T-helper 1 cell treated with Interleukin-12 subunit alpha and Interleukin-12 subunit beta and Interleukin-4 antibody, amounts not matched to agents 30 μg/mL and 1 μg/mL, for 36 hours (primary cell): ENCODE results near the gene MICOS13.
A peak's percentile ranks its signal among the peaks of the same experiment; 100 is the strongest.

Experiments used
- H3K27ac Mint-ChIP-seq: one replicate; pipeline ENCODE4 v1.8.0; 2021; ENCODE audit warnings: mild to moderate bottlenecking, mixed read lengths
- H3K27me3 Mint-ChIP-seq: one replicate; pipeline ENCODE4 v1.8.0; 2021; ENCODE audit warnings: low read depth, mixed read lengths
- H3K36me3 Mint-ChIP-seq: one replicate; pipeline ENCODE4 v1.8.0; 2021; ENCODE audit warnings: low read depth, mixed read lengths
- H3K4me1 Mint-ChIP-seq: one replicate; pipeline ENCODE4 v1.8.0; 2021; ENCODE audit warnings: low read depth, mixed read lengths
- H3K4me3 Mint-ChIP-seq: one replicate; pipeline ENCODE4 v1.8.0; 2021; ENCODE audit warnings: mild to moderate bottlenecking, moderate library complexity, mixed read lengths
- H3K9me3 Mint-ChIP-seq: one replicate; pipeline ENCODE4 v1.8.0; 2021; ENCODE audit warnings: mixed read lengths

The MICOS13 gene

DNA sequence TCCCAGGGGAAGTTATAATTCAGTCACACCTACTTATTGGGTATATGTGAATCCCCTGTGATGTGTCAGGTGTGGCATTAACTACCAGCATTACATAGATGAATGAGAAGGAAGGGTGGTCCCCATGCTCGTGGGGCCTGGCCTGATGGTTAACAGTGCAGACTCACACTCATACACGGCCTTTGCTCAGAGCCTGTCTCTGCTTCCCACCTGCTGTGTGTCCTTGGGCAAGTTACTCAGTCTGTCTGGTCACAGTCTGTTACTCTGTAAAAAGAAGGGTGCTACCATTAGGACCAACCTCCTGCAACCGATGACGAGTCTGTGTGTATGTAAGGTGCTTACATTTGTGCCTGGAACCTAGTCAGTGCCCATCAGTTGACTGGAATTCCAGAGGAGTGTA, 33.6 kb downstream of the MICOS13 start:
- peaks cover 5% of the 10 kb centered on the region for H3K4me1 Mint-ChIP-seq
- H3K27ac Mint-ChIP-seq = no peak overlapping the region
- H3K9me3 Mint-ChIP-seq = no peaks in the 10 kb centered on the region
- H3K36me3 Mint-ChIP-seq = peaks cover 61% of the 10 kb centered on the region
- H3K4me3 Mint-ChIP-seq = no peak overlapping the region
- H3K27me3 Mint-ChIP-seq = no peaks in the 10 kb centered on the region

DNA sequence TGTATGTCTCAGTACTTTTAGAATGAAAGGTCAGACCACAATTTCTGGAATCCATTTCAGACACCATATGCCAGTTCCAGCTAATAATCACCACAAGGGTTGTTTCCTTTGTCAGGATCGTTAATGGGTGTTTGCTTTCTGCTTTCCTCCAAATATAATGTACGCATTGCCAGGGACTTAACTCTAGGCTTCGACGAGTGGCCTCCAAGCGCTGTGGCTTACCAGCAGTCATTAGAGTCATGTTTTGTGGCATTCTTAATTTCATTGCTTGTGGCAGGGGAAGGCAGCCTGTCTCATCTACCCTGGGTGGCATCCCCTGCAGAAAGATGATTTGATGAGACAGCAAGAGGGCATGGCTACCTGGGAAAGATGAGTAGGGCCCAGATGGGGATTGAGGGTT, 34.9 kb downstream of the MICOS13 start:
- Mint-ChIP-seq H3K4me3 (no peak overlapping the region), H3K36me3 (peaks cover 62% of the 10 kb centered on the region)

DNA sequence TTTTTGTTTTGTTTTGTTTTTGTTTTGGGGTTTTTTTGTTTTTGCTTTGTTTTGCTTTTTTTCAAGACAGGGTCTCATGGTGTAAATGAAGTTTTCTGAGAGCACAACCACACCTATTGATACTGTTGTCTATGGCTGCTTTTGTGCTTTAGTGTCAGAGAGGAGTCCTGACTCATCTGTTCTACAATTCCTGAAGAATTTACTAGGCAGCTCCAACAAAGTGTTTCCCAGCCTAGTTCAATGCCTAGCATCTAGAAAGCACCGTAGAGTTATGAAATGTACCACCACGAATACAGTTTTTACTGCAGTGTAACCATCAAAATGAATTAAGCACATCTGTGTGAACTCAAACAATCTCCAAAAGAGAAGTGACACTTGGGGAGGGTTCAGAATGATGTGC, 36.3 kb downstream of the MICOS13 start:
- peaks cover 57% of the 10 kb centered on the region for H3K36me3 Mint-ChIP-seq
- peaks cover 10% of the 10 kb centered on the region for H3K4me1 Mint-ChIP-seq
- H3K27ac Mint-ChIP-seq = no peak overlapping the region
- H3K9me3 Mint-ChIP-seq = no peaks in the 10 kb centered on the region
- no peaks in the 10 kb centered on the region for H3K27me3 Mint-ChIP-seq
- no peak overlapping the region for H3K4me3 Mint-ChIP-seq

More for the DNA sequence above, 34.9 kb downstream of the MICOS13 start:
- no peaks in the 10 kb centered on the region for H3K27me3 Mint-ChIP-seq
- no peaks in the 10 kb centered on the region for H3K9me3 Mint-ChIP-seq
- peaks cover 8% of the 10 kb centered on the region for H3K4me1 Mint-ChIP-seq
- no peak overlapping the region for H3K27ac Mint-ChIP-seq

DNA sequence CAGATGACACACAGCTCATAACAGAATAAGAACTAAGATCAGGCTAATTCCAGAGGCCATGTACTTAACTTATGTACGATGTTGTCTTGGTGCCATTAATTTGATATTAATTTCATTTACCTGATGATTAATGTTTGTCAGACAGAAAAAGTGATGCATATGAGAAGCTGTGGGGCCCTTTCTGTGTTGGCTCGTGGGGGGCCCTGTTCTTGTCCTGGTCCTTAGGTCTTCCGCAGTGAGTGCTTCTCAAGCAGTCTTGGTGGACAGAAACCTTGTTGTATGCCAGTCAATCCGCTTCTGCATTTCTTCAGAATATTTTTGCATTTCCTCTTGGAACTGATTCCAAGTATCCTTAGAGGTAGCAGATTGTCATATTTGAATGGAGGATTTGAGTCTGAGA, 37.3 kb downstream of the MICOS13 start:
- no peaks in the 10 kb centered on the region for H3K27me3 Mint-ChIP-seq
- H3K9me3 Mint-ChIP-seq = no peaks in the 10 kb centered on the region
- peaks cover 51% of the 10 kb centered on the region for H3K36me3 Mint-ChIP-seq
- no peak overlapping the region for H3K27ac Mint-ChIP-seq
- H3K4me1 Mint-ChIP-seq = peaks cover 10% of the 10 kb centered on the region
- H3K4me3 Mint-ChIP-seq = no peak overlapping the region

DNA sequence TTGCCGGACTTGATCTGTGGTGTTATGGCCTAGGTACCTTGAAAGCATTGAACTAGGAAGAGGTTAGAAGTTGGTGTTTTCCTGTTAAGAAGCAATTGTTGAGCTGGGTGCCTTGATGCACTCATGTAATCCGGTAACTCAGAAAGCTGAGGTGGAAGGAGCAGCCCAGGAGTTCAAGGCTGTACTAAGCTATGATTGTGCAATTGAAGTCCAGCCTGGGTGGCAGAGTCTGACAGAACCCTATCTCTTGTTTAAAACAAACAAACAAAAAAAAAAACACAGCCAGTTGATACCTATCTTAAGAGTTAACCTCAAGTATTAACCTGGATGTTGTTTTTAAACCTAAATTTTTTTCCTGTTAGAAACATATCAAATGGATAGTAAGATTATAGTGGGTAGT, 38.1 kb downstream of the MICOS13 start:
- Mint-ChIP-seq H3K36me3 (peaks cover 45% of the 10 kb centered on the region), H3K9me3 (no peaks in the 10 kb centered on the region), H3K4me1 (peaks cover 8% of the 10 kb centered on the region), H3K27ac (no peak overlapping the region), H3K27me3 (no peaks in the 10 kb centered on the region), H3K4me3 (no peak overlapping the region)

DNA sequence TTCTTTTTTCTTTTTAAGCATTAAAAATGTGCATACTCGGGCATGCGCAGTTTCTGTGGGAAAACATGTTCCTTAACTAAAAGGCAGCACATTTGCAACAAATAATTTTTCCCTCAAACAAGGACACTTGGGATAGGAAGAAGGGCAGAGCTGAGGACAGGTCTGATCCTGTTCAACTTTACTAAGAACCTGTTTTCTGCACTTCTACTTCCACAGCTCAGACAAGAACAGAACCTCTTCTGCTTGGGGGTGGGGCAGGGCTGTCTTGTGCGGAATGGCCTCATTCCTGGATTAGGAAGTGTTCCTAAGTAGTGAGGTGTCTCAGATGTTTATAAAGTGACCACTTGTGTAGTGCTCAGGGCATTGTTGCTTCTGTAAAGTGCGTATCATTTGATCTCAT, 39.1 kb downstream of the MICOS13 start:
- Mint-ChIP-seq H3K27ac (no peak overlapping the region), H3K4me3 (no peak overlapping the region), H3K4me1 (peaks cover 7% of the 10 kb centered on the region), H3K27me3 (no peaks in the 10 kb centered on the region), H3K9me3 (no peaks in the 10 kb centered on the region), H3K36me3 (peaks cover 37% of the 10 kb centered on the region)

DNA sequence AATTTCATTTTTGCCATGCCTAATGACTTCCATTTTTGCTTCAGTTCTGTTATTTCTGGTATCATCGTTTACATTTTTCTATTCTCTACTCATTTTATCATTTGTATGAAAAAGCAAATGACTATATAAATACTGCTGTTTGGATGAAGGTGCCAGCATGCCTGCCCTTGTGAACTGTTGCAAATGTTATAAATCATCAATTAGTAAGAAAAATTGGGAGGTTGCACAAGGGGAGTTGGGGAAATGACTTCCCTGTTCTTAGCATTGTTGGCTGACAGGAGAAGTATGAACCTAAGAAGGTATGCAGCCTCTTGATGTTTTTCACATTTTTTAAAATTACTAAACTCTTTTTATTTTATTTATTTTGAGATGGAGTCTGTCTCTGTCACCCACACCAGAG, 42.3 kb downstream of the MICOS13 start:
- Mint-ChIP-seq H3K27ac (no peak overlapping the region), H3K4me1 (peaks cover 14% of the 10 kb centered on the region), H3K27me3 (no peaks in the 10 kb centered on the region), H3K4me3 (no peak overlapping the region), H3K9me3 (no peaks in the 10 kb centered on the region), H3K36me3 (peaks cover 18% of the 10 kb centered on the region)

DNA sequence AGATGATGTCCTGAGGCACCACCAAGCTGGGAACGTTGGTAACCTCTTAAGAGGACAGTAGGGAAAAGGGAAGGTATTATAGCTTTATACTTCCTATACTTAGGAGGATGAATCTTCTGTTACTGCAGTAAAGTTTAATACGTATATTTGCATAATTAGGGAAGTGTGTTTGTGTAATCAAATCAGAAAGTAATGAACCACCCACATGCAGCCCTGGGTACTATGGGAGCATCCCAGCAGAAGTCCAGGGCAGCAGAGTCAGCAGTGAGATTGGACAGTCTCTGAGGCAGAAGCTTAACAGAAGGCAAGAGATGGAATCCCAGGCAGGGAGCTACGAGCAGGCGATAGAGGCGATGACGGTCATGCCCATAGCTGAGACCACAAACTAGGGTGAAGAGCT, 44.9 kb downstream of the MICOS13 start:
- Mint-ChIP-seq H3K36me3 (peaks cover 13% of the 10 kb centered on the region), H3K27ac (no peak overlapping the region), H3K4me1 (peaks cover 24% of the 10 kb centered on the region), H3K9me3 (no peaks in the 10 kb centered on the region), H3K27me3 (no peaks in the 10 kb centered on the region), H3K4me3 (no peak overlapping the region)

DNA sequence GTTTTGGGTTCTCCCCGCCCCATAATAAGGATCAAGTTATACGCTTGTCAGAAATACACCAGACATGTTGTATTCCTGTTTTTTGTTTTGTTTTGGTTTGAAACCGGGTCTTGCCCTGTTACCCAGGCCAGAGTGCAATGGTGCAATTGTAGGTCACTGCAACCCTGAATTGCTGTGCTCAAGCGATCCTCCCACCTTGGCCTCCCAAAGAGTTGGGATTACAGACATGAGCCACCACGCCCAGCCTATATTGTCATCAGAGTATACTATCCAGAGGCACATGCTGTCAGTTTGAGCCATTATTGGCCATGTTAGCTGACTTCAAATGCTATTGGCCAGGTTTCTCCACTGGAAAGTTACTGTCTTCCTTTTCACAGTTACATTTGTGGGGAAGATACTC, 47.7 kb downstream of the MICOS13 start:
- Mint-ChIP-seq H3K36me3 (peaks cover 19% of the 10 kb centered on the region), H3K9me3 (no peaks in the 10 kb centered on the region), H3K4me3 (no peak overlapping the region)

DNA sequence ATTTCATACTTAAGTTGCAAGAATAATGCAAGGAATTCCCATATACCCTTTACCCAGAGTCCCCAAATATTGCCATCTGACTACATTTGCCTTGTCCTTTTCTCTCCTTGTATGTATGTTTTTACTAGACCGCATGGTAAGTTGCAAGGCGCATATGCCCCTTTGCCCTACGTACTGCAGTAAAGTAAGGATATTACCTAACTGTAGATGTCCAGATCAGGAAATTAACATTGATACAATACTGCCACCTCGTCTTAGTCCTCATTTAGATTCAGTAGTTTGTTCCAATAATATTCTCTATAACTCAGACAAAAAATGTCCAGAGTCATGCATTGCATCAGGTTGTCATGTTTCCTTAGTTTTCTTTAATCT, 48.1 kb downstream of the MICOS13 start:
- H3K4me1 Mint-ChIP-seq = peaks cover 40% of the 10 kb centered on the region
- H3K4me3 Mint-ChIP-seq = no peak overlapping the region
- no peaks in the 10 kb centered on the region for H3K27me3 Mint-ChIP-seq
- H3K27ac Mint-ChIP-seq = no peak overlapping the region
- peaks cover 23% of the 10 kb centered on the region for H3K36me3 Mint-ChIP-seq
- no peaks in the 10 kb centered on the region for H3K9me3 Mint-ChIP-seq

More for the DNA sequence above, 47.7 kb downstream of the MICOS13 start:
- Mint-ChIP-seq H3K4me1 (peaks cover 36% of the 10 kb centered on the region), H3K27me3 (no peaks in the 10 kb centered on the region), H3K27ac (no peak overlapping the region)

DNA sequence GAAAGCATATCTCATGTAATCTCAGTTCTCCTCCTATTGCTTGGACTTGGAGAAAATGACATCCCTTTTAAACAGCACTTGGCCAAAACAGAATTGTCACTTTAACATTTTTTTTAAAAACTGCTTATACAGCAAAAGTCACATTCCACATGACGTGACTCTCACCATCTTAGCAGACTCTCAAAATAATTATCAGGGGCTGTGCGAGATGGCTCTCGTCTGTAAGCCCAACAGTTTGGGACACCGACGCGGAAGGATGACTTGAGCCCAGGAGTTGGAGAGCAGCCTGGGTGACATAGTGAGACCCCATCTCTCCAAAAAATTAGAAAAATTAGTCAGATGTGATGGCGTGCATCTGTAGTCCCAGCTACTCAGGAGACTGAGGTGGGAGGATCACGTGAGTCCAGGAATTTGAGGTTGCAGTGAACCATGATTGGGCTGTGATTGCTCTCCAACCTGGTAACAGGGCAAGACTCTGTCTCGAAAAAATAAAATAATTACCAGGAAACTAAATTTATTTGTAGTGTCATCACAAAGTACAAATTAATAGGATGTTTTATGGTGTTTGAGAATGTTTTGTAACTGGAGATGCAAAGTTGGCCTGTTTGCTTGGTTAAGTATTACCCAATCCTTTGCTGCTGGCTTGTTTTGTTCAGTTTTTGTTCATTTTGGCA, 48.6 kb downstream of the MICOS13 start:
- Mint-ChIP-seq H3K4me1 (peaks cover 42% of the 10 kb centered on the region), H3K36me3 (peaks cover 23% of the 10 kb centered on the region), H3K27ac (no peak overlapping the region), H3K9me3 (no peaks in the 10 kb centered on the region), H3K4me3 (no peak overlapping the region), H3K27me3 (no peaks in the 10 kb centered on the region)

DNA sequence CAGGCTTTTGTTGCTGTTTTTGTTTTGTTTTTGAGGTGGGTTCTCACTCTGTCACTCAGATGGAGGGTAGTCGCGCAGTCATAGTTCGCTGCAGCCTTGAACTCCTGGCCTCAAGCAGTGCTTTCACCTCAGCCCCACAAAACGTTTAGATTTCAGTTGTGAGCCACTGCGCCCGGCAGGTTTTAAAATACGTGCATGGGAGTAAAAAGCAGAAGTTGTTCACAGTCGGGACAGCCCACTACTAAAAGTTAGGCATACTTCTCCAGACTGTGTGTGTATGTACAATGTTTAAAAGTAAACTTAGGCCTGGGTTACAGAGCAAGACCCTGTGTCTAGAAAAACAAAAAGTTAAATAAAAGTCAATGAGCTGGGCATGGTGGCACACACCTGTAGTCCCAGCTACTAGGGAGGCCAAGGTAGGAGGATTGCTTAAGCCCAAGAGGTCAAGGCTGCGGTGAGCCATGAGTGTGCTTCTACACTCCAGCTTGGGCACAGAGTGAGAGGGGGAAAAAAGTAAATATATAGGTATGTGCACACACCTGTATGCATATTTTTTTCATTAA, 51.3 kb downstream of the MICOS13 start:
- H3K27me3 Mint-ChIP-seq = no peaks in the 10 kb centered on the region
- H3K27ac Mint-ChIP-seq = peak overlapping the region; percentile 52
- peaks cover 42% of the 10 kb centered on the region for H3K36me3 Mint-ChIP-seq
- H3K9me3 Mint-ChIP-seq = no peaks in the 10 kb centered on the region
- H3K4me3 Mint-ChIP-seq = no peak overlapping the region
- peaks cover 57% of the 10 kb centered on the region for H3K4me1 Mint-ChIP-seq

DNA sequence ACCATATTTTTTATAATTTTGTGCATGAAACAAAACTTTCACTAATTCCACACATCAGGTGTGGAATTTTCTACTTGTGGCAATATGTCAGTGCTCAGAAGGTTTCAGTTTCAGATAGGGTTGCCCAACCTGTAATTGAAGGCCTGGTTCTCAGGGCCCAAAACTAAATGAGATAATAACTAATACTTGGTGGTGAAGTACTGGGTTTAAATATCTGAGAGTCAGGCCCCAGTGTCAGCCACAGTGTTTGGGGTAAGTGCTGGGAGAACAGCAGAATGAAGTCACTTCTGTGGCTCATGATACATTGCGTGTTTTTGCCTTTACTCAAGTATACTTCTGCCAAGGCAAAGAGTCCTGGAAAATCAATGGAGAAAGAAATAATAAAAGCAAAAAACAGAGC, 51.9 kb downstream of the MICOS13 start:
- H3K36me3 Mint-ChIP-seq = peaks cover 44% of the 10 kb centered on the region
- H3K4me1 Mint-ChIP-seq = peaks cover 57% of the 10 kb centered on the region
- no peaks in the 10 kb centered on the region for H3K27me3 Mint-ChIP-seq
- no peak overlapping the region for H3K27ac Mint-ChIP-seq
- H3K4me3 Mint-ChIP-seq = no peak overlapping the region
- H3K9me3 Mint-ChIP-seq = no peaks in the 10 kb centered on the region
